Renal pelvis (tissue), 12 donors: Measurements from ENCODE around the gene CCDC126. TPM values are rescaled to one million over a fixed set of nuclear protein-coding genes. Genes with fewer than 3 reads are reported as not detected.
"Not testable (repeated sequence)": the region's sequence is repeated elsewhere in the genome, so short reads cannot be mapped to it uniquely, and the experiment has no call there.

ENCODE experiments used
- DNase-seq: peaks from one replicate; pipeline ENCODE4 v3.0.0-alpha.2; 2013
- long read RNA-seq, 16 experiments: transcript quantifications; one replicate each; lab custom pipeline, GENCODE V29; 2026
- polyA plus RNA-seq, 3 donors: library from polyadenylated mRNA; unstranded; fragments of 120-200 nt; gene quantifications; one replicate each; pipeline ENCODE4 v1.2.1, GENCODE V29; 2013; ENCODE audit not compliant: insufficient read length in 3 of 3

The CCDC126 gene
- polyA plus RNA-seq: 10 to 100 TPM; 14.6 to 15.6 (median 15.3) TPM
- long read RNA-seq, donor 1, partial matches to known transcripts: 14 of 20 reads
- long read RNA-seq, donor 1, other reads (novel, unspliced or antisense): 0 of 20 reads
- long read RNA-seq, donor 2, transcript CCDC126-201 (4 exons, 2,473 nt): major isoform, 7 of 14 reads
- long read RNA-seq, donor 2, partial matches to known transcripts: 5 of 14 reads
- long read RNA-seq, donor 2, other reads (novel, unspliced or antisense): 0 of 14 reads
- long read RNA-seq, donor 3, transcript CCDC126-201 (4 exons, 2,473 nt): major isoform, 5 of 25 reads
- long read RNA-seq, donor 3, partial matches to known transcripts: 16 of 25 reads
- long read RNA-seq, donor 3, other reads (novel, unspliced or antisense): 0 of 25 reads
- long read RNA-seq, donor 4, transcript CCDC126-201 (4 exons, 2,473 nt): major isoform, 5 of 7 reads
- long read RNA-seq, donor 4, partial matches to known transcripts: 0 of 7 reads
- long read RNA-seq, donor 4, other reads (novel, unspliced or antisense): 0 of 7 reads
- long read RNA-seq, donor 5, partial matches to known transcripts: 0 of 6 reads
- long read RNA-seq, donor 5, other reads (novel, unspliced or antisense): 0 of 6 reads
- long read RNA-seq, donor 6, partial matches to known transcripts: 0 of 7 reads
- long read RNA-seq, donor 6, other reads (novel, unspliced or antisense): 0 of 7 reads
- long read RNA-seq, donor 7, transcript CCDC126-201 (4 exons, 2,473 nt): major isoform, 5 of 13 reads
- long read RNA-seq, donor 7, partial matches to known transcripts: 7 of 13 reads
- long read RNA-seq, donor 7, other reads (novel, unspliced or antisense): 0 of 13 reads
- long read RNA-seq, donor 8, partial matches to known transcripts: 0 of 7 reads
- long read RNA-seq, donor 8, other reads (novel, unspliced or antisense): 0 of 7 reads
- long read RNA-seq, donor 9, partial matches to known transcripts: 11 of 16 reads
- long read RNA-seq, donor 9, other reads (novel, unspliced or antisense): 0 of 16 reads
- long read RNA-seq, donor 10, partial matches to known transcripts: 0 of 5 reads
- long read RNA-seq, donor 10, other reads (novel, unspliced or antisense): 0 of 5 reads
- long read RNA-seq, donor 11, partial matches to known transcripts: 0 of 5 reads
- long read RNA-seq, donor 11, other reads (novel, unspliced or antisense): 0 of 5 reads
- long read RNA-seq, donor 12, transcript CCDC126-201 (4 exons, 2,473 nt): major isoform, 9 of 35 reads
- long read RNA-seq, donor 12, transcript CCDC126-202 (3 exons, 2,324 nt): minor isoform, 5 of 35 reads
- long read RNA-seq, donor 12, partial matches to known transcripts: 18 of 35 reads
- long read RNA-seq, donor 12, other reads (novel, unspliced or antisense): 0 of 35 reads
- long read RNA-seq, donor 13, partial matches to known transcripts: 0 of 3 reads
- long read RNA-seq, donor 13, other reads (novel, unspliced or antisense): 0 of 3 reads
- long read RNA-seq, donor 14, transcript CCDC126-201 (4 exons, 2,473 nt): major isoform, 5 of 6 reads
- long read RNA-seq, donor 14, partial matches to known transcripts: 0 of 6 reads
- long read RNA-seq, donor 14, other reads (novel, unspliced or antisense): 0 of 6 reads
- long read RNA-seq, donor 15, partial matches to known transcripts: 0 of 9 reads
- long read RNA-seq, donor 15, other reads (novel, unspliced or antisense): 0 of 9 reads
- long read RNA-seq, donor 16, partial matches to known transcripts: 0 of 10 reads
- long read RNA-seq, donor 16, other reads (novel, unspliced or antisense): 0 of 10 reads

- peak; percentile 93 for DNase-seq
Observed at GRCh38 chr7:23597094-23598091, at the start of gene CCDC126. Gene CCDC126, plus strand, starts transcription at chr7:23597382. Its CDS starts 13,934 bp downstream, at chr7:23611316.

- no peak for DNase-seq
Observed at GRCh38 chr7:23547662-23548061, 49.5 kb upstream of the CCDC126 start.

- no peak for DNase-seq
Observed at GRCh38 chr7:23558303-23558702, 38.9 kb upstream of the CCDC126 start.

GRCh38 chr7:23570592-23571200, 26.5 kb upstream of the CCDC126 start:
- DNase-seq: peak; percentile 67

- DNase-seq: not testable (repeated sequence)
Observed at GRCh38 chr7:23581975-23582374, 15.2 kb upstream of the CCDC126 start.

GRCh38 chr7:23585304-23585703, 11.9 kb upstream of the CCDC126 start:
- DNase-seq: not testable (repeated sequence)

- DNase-seq: no peak
Observed at GRCh38 chr7:23586159-23586558, 11.0 kb upstream of the CCDC126 start.

GRCh38 chr7:23590529-23590928, 6.7 kb upstream of the CCDC126 start:
- DNase-seq: no peak

- no peak for DNase-seq
Observed at GRCh38 chr7:23593706-23594105, 3.5 kb upstream of the CCDC126 start.

GRCh38 chr7:23594879-23595604, 2.1 kb upstream of the CCDC126 start:
- no peak for DNase-seq

- DNase-seq: no peak
Observed at GRCh38 chr7:23598296-23598695, 1.1 kb downstream of the CCDC126 start.

- DNase-seq: no peak
Observed at GRCh38 chr7:23600236-23600635, 3.1 kb downstream of the CCDC126 start.

GRCh38 chr7:23603632-23604295, 6.6 kb downstream of the CCDC126 start:
- no peak for DNase-seq

GRCh38 chr7:23604296-23604640, 7.1 kb downstream of the CCDC126 start:
- DNase-seq: no peak

GRCh38 chr7:23607130-23607529, 9.9 kb downstream of the CCDC126 start:
- DNase-seq: no peak

- no peak for DNase-seq
Observed at GRCh38 chr7:23607866-23608265, 10.7 kb downstream of the CCDC126 start.

- DNase-seq: no peak
Observed at GRCh38 chr7:23615331-23615730, 18.1 kb downstream of the CCDC126 start.

- no peak for DNase-seq
Observed at GRCh38 chr7:23616593-23616992, 19.4 kb downstream of the CCDC126 start.
